ENCODE measurements around the gene TMEM53. TPM values are rescaled to one million over a fixed set of nuclear protein-coding genes. Genes with fewer than 3 reads are reported as not detected.
A peak's percentile ranks its signal among the peaks of the same experiment; 100 is the strongest.

Gene TMEM53
- total and polyA plus RNA-seq, 3 donors from 2014 or later, result 15.6 to 40.2 (median 18.9) TPM

DNA sequence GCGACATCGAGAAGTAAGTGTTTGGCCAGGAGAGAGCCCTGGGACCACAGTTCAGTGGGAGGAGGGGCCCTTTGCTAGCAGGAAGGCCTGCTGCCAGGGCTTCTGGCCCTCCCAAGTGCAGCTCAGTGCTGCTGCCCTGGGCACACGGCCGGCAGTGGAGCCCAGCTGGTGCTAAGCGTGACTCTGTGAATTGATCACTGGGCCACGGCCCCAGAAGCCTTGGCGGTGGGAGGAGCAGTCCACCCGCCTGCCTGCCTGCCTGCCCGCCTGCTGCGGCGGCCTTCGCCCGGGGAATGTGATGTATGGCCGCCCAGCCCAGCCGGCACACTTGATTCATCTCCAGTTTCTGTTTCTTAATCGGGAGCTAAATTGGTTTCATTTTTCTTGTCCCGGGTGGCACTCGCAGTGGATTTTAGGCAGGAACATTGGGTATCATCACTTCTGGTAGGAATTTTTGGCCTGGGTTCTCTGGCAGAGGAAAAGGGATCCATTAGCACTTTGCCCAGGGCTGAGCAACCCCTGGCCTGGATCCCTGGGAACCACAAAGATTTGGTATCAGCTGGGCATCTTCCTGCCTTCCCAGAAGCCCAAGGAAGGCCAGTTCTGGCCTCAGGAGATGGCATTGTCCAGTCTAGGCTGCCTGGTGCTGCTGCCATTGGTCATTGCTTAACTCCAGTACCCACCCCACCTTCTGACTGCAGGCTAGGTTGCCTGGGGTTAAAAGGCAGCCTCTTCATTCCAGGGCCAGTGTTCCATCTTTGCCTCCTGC is 28.6 kb downstream of the TMEM53 start:
- 66 to 79% methylated on average over 14 to 18 of the region's 18 CpGs for WGBS, 2 donors
- no peak for TF ChIP-seq POLR2A (IDR thresholded peaks at IDR 0.05)
- TF ChIP-seq, protein P1, sequence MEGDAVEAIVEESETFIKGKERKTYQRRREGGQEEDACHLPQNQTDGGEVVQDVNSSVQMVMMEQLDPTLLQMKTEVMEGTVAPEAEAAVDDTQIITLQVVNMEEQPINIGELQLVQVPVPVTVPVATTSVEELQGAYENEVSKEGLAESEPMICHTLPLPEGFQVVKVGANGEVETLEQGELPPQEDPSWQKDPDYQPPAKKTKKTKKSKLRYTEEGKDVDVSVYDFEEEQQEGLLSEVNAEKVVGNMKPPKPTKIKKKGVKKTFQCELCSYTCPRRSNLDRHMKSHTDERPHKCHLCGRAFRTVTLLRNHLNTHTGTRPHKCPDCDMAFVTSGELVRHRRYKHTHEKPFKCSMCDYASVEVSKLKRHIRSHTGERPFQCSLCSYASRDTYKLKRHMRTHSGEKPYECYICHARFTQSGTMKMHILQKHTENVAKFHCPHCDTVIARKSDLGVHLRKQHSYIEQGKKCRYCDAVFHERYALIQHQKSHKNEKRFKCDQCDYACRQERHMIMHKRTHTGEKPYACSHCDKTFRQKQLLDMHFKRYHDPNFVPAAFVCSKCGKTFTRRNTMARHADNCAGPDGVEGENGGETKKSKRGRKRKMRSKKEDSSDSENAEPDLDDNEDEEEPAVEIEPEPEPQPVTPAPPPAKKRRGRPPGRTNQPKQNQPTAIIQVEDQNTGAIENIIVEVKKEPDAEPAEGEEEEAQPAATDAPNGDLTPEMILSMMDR (IDR thresholded peaks at IDR 0.05), result no peak
- peak; percentile 44 for DNase-seq
- Histone ChIP-seq H3K27me3 (no peaks in the 10 kb centered on the region), H3K4me3 (no peak overlapping the region), H3K27ac (peak overlapping the region in 1 of 2 donors; percentile 19), H3K4me1 (no peaks in the 10 kb centered on the region), H3K9me3 (no peaks in the 10 kb centered on the region), H3K36me3 (ENCODE audit: low read depth, missing control alignments) (no peaks in the 10 kb centered on the region)
- intact Hi-C loops (cut with DNase I; ENCODE audit: low total_unique reads), result no loop called here

- no peaks in the 10 kb centered on the region for H3K4me1 ChIP-seq
- H3K27me3 ChIP-seq, result no peaks in the 10 kb centered on the region
- no peak overlapping the region for H3K27ac ChIP-seq
- WGBS, 2 donors, result 95 to 96% methylated on average over 3 to 7 of the region's 7 CpGs
- no peaks in the 10 kb centered on the region for H3K36me3 ChIP-seq (ENCODE audit: low read depth, missing control alignments)
- intact Hi-C loops (cut with DNase I; ENCODE audit: low total_unique reads), result no loop called here
- TF ChIP-seq POLR2A (IDR thresholded peaks at IDR 0.05), result no peak
- TF ChIP-seq, protein P1 (IDR thresholded peaks at IDR 0.05), result no peak
- DNase-seq, result no peak
- no peaks in the 10 kb centered on the region for H3K9me3 ChIP-seq
- H3K4me3 ChIP-seq, result no peak overlapping the region
These were observed 29.5 kb downstream of the TMEM53 start for GRCh38 chr1:44644806-44645205.

GRCh38 chr1:44643721-44644334 is 30.5 kb downstream of the TMEM53 start:
- H3K9me3 ChIP-seq, result no peaks in the 10 kb centered on the region
- H3K27me3 ChIP-seq, result no peaks in the 10 kb centered on the region
- intact Hi-C loops (cut with DNase I; ENCODE audit: low total_unique reads), result no loop called here
- no peak overlapping the region for H3K27ac ChIP-seq
- no peak for TF ChIP-seq POLR2A (IDR thresholded peaks at IDR 0.05)
- TF ChIP-seq, protein P1 (IDR thresholded peaks at IDR 0.05), result no peak
- WGBS, 2 donors, result 75 to 90% methylated on average over 6 to 9 of the region's 9 CpGs
- H3K4me3 ChIP-seq, result no peak overlapping the region
- DNase-seq, result no peak
- no peaks in the 10 kb centered on the region for H3K4me1 ChIP-seq
- no peaks in the 10 kb centered on the region for H3K36me3 ChIP-seq (ENCODE audit: low read depth, missing control alignments)

DNA sequence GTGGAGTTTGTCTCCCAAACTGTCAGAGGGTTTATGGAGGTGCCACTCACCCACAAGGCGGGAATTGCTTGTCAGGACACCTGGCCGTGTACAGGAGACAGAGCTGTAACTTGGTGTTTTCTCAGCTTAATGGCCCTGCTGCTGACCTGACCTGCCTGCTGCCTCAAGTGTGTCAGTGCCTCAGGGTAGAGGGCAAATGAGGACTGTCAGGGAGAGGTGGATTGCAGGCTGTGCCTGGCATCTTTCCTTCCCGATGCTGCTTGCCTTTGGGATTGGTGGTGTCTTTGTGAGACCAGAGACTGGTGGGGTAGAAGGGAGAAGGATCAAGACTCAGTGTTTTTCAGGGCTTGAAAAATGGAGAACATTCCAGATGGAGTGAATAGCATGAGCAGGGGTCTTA is 31.4 kb downstream of the TMEM53 start:
- 91 to 100% methylated on average over 1 to 3 of the region's 3 CpGs for WGBS, 2 donors
- Histone ChIP-seq H3K4me3 (no peak overlapping the region), H3K27me3 (no peaks in the 10 kb centered on the region), H3K4me1 (peaks cover 5% of the 10 kb centered on the region), H3K9me3 (no peaks in the 10 kb centered on the region), H3K27ac (no peak overlapping the region), H3K36me3 (ENCODE audit: low read depth, missing control alignments) (no peaks in the 10 kb centered on the region)
- no peak for DNase-seq
- intact Hi-C loops (cut with DNase I; ENCODE audit: low total_unique reads), result no loop called here
- TF ChIP-seq POLR2A (IDR thresholded peaks at IDR 0.05), result no peak
- TF ChIP-seq, protein P1 (IDR thresholded peaks at IDR 0.05), result no peak
